HG03558 (cell line): ENCODE measurements around the gene TCTA.
A peak's percentile ranks its signal among the peaks of the same experiment; 100 is the strongest.

ENCODE experiments used
- ATAC-seq: cut with Tn5 transposase; IDR thresholded peaks from one replicate; pipeline ENCODE4 v1.9.1; 2021; ENCODE audit warnings: moderate number of reproducible peaks; ENCODE audit not compliant: unreplicated experiment; ENCODE audit errors: extremely low read depth

The TCTA gene

DNA sequence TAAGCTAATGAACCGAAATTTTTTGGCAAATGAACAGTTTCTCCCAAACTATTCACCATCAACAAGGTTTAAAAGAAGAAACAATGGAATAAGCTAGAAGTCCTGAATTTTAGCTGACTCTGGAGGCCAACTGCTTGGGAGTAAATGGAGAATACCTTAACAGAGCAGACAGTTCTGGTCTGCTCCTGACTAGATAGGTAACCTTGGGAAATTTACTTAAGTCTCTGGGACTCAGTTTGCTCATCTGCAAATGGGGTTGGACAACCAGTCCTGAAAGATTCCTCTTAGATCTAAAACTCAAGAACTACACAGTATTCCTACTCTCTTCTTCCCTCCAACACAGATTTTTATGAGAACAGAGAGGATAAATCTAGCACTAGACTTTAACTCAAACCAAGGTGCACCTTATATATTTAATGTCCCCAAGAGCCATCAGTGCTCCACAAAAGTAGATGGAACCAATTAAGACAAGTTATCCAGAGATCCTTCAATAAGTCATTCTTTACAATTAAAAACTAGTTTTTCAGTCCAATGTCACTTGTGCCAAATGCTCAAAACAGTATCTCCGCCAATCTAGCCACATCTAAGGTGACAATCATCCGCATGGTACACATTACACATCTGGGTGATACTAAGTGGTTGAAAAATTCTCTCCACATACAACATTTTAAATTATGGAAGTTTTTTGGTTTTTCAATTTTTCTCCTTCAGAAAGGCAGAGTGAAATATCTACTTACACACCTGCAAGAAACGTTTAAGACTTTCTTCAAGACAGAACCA lies 2.0 kb upstream of the TCTA start:
- ATAC-seq: no peak

- no peak for ATAC-seq
Measured at GRCh38 chr3:49410846-49411534, 1.2 kb upstream of the TCTA start.

- peak; percentile 12 for ATAC-seq
Measured at GRCh38 chr3:49411535-49411967, 672 bp upstream of the TCTA start.

- ATAC-seq: no peak
Measured at GRCh38 chr3:49412632-49413337, 562 bp downstream of the TCTA start.

- ATAC-seq: no peak
Measured at GRCh38 chr3:49413338-49413734, 1.1 kb downstream of the TCTA start.

GRCh38 chr3:49414753-49415152 lies 2.5 kb downstream of the TCTA start:
- ATAC-seq: no peak

DNA sequence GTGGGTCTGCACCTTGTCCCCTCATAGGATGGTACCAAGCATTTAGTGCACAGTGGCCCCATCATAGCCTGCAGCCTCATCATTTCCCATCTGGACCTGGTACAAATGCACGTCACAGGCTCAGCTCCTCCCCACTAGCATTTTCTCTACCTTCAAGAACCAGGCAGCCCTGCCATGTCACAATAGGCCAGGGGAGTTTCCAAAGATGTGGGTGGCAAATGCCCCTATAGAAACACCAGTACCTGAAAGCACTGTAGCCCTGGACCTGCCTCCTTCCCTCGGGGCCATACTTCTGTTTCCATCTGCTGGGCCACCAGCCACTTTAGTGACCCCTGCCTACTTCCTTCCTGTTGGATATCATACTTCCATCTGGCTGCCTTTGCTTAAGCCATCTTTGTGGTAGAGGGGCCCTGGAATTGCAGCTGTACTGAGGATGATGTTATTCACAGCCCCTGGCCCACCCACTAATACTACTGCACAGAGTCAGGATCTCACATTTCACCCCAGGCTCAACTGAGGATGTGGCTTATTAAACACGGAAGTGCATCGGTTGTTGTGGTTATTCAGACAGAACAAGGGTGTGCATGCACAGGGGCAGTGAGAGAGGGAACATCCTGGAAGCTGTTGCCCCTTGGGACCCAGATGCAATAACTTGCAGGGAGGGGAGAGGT lies 3.8 kb downstream of the TCTA start:
- ATAC-seq: no peak

- ATAC-seq: no peak
Measured at GRCh38 chr3:49416867-49417266, 4.6 kb downstream of the TCTA start.

GRCh38 chr3:49417516-49418120 lies 5.4 kb downstream of the TCTA start:
- ATAC-seq: no peak

GRCh38 chr3:49421890-49422378 lies 9.7 kb downstream of the TCTA start:
- no peak for ATAC-seq

- ATAC-seq: no peak
Measured at GRCh38 chr3:49422379-49423248, 10.4 kb downstream of the TCTA start, which contains the start of gene AMT. Gene AMT, minus strand, starts transcription at chr3:49422473. Its CDS starts 23 bp downstream, at chr3:49422450.

DNA sequence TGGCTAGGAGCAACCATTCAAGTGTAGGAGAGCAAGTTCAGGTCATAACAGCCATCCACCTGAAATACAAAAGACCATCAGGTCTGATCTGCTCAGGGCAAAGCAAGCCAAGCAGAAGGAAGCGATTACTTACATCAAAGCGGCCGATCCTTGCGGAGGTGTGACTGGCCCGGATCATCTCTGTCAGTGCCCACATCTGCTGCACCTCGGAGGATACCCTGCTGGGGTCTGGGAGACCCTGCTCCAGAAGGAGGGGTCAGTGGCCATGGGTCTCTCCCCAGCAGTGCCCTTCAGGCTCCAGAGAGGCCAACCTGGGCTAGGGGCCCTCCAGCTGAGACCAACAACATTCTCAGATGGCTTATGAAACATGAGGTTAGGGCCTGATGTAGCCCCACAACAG lies 12.6 kb downstream of the TCTA start:
- ATAC-seq: no peak

GRCh38 chr3:49427586-49427985 lies 15.4 kb downstream of the TCTA start:
- ATAC-seq: no peak

DNA sequence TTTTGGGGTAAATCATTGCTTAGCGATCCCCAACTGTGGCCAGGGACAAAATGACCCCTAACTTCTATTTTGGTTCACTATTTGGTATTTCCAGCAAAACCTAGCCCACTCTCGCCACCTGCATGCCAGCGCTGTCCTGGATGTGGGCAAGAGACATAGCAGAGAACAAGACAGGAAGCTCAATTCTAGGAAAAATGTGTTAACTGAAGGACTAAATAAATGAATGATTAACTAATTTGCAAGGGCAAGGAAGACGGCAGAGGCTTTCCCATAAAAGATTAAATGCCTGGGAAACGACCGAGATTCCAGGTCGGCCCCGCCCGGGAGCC lies 16.5 kb downstream of the TCTA start:
- no peak for ATAC-seq

GRCh38 chr3:49434731-49435130 lies 22.5 kb downstream of the TCTA start:
- no peak for ATAC-seq

- no peak for ATAC-seq
Measured at GRCh38 chr3:49445391-49445790, 33.2 kb downstream of the TCTA start.

GRCh38 chr3:49453621-49454020 lies 41.4 kb downstream of the TCTA start:
- ATAC-seq: no peak

DNA sequence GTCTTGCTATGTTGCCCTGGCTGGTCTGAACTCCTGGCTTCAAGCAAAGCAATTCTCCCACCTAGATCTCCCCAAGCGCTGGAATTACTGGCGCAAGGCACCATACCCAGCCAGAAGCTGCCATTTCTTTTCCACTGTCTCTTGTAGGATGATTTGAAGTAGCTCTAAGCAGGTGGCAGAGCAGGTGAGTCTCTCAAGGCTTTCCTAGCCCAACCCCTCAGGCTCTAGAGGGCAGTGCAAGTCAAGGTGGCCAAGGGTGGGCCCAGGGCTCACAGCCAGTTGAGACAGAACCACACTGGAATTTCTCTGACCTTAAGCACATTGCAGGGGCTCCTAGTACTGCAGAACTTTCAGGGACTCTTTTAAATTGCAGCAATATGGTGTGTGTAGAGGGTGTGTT lies 42.2 kb downstream of the TCTA start:
- ATAC-seq: no peak
